Sigmoid colon (tissue), 7 donors: Measurements from ENCODE around the gene RPGRIP1L. TPM values are rescaled to one million over a fixed set of nuclear protein-coding genes. Genes with fewer than 3 reads are reported as not detected.

Experiments used
- DNase-seq: peaks from one replicate; pipeline ENCODE4 v3.0.0-alpha.2; 2019
- H3K27ac ChIP-seq, 4 donors: fragments of 200-600 bp; sonication (generic); one replicate each; pipeline ENCODE4 v1.5.1; 2016 to 2019; ENCODE audit warnings: mild to moderate bottlenecking in 1 of 4
- H3K27me3 ChIP-seq, 3 donors: fragments of 200-600 bp; sonication (generic); one replicate each; pipeline ENCODE4 v1.5.1; 2019; ENCODE audit warnings: mild to moderate bottlenecking in 1 of 3
- H3K36me3 ChIP-seq, 4 donors: fragments of 200-600 bp; sonication (generic); one replicate each; pipeline ENCODE4 v1.5.1; 2016 to 2019
- H3K4me1 ChIP-seq, 4 donors: fragments of 200-600 bp; sonication (generic); one replicate each; pipeline ENCODE4 v1.5.1; 2017 to 2019
- H3K4me3 ChIP-seq, 4 donors: fragments of 200-600 bp; sonication (generic); one replicate each; pipeline ENCODE4 v1.5.1; 2017 to 2019; ENCODE audit warnings: mild to moderate bottlenecking in 2 of 4, moderate library complexity in 1 of 4
- H3K9me3 ChIP-seq, 4 donors: fragments of 200-600 bp in 3 of 4; sonication (generic) in 3 of 4; one replicate each; pipeline versions ENCODE4 v1.5.1 to v1.6.1; 2013 to 2019
- EP300 ChIP-seq, 4 donors: sonication (generic); formaldehyde crosslinking; IDR thresholded peaks; one replicate each; pipeline ENCODE4 v1.6.1; 2017; ENCODE audit warnings: antibody characterized with exemption in 4 of 4
- POLR2A ChIP-seq, 2 donors: fragments of 450-650 bp; IDR thresholded peaks; one replicate each; pipeline ENCODE4 v1.6.1; 2016; ENCODE audit warnings: antibody characterized with exemption in 2 of 2, mild to moderate bottlenecking in 2 of 2, moderate library complexity in 2 of 2
- POLR2AphosphoS5 ChIP-seq, 4 donors: sonication (generic); formaldehyde crosslinking; IDR thresholded peaks; one replicate each; pipeline ENCODE4 v1.6.1; 2017; ENCODE audit warnings: antibody characterized with exemption in 4 of 4
- WGBS, 2 donors: extraction: QIAGEN DNeasy Blood & Tissue Kit; methylation state at CpG; one replicate each; pipeline ENCODE4 v1.1.7; 2013; 5-methylcytosine and 5-hydroxymethylcytosine counted together
- intact Hi-C: fragments of 100-400 bp; cut with DNase I; formaldehyde crosslinking; loops from one replicate; pipeline ENCODE4 v1.15.1; 2023
- polyA plus RNA-seq, 3 donors: library from polyadenylated mRNA; stranded (reverse); fragments of 200-250 nt; gene quantifications; one replicate each; pipeline ENCODE4 v1.2.3, GENCODE V29; 2013
- total RNA-seq, 4 donors: library from RNA; depleted of rRNA; stranded (reverse); fragments of >200 nt; gene quantifications; one replicate each; pipeline ENCODE4 v1.1.0, GENCODE V29; 2016
- TF ChIP-seq, protein P1 (sequence below), 4 experiments: fragments of 450-650 bp in 3 of 4; fragments of 200-600 bp in 1 of 4; IDR thresholded peaks; one replicate each; pipeline ENCODE4 v1.5.1; 2016 to 2019; ENCODE audit warnings: antibody characterized with exemption in 4 of 4, mild to moderate bottlenecking in 3 of 4, moderate library complexity in 2 of 4
- donor health status: healthy with polysubstance abuse.
- donor health status: Bipolar disorder and iron deficiency.
- donor health status: healthy.

The RPGRIP1L gene
- total and polyA plus RNA-seq, 7 donors, result 0.46 to 5.8 (median 3.6) TPM

DNA sequence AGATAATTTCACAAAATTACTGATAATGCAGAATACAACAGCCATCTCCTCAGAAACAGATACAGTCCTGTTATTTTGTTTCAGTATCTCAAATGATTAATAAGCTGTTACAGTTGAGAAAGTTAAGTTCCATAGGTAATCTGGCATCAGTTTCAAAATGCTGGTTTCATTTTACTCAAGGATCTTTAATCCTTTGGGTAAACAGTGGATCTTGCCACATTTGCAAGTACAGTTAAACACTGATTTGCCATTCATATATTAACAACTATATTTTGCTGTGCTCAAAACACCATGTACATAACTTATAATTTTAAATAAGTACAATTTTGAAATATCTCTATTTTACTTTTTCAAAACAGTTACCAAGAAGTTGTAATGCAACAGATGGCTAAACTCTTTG is 31.2 kb downstream of the RPGRIP1L start:
- H3K4me3 ChIP-seq, result no peak overlapping the region
- H3K27ac ChIP-seq, result no peak overlapping the region
- H3K4me1 ChIP-seq, result no peaks in the 10 kb centered on the region
- no peaks in the 10 kb centered on the region for H3K36me3 ChIP-seq
- no peak for DNase-seq
- intact Hi-C loops, result no loop called here
- H3K27me3 ChIP-seq, result no peaks in the 10 kb centered on the region
- H3K9me3 ChIP-seq, result no peaks in the 10 kb centered on the region
- TF ChIP-seq EP300 (IDR thresholded peaks at IDR 0.05), result no peak
- no peak for TF ChIP-seq POLR2A (IDR thresholded peaks at IDR 0.05)
- TF ChIP-seq, protein P1, sequence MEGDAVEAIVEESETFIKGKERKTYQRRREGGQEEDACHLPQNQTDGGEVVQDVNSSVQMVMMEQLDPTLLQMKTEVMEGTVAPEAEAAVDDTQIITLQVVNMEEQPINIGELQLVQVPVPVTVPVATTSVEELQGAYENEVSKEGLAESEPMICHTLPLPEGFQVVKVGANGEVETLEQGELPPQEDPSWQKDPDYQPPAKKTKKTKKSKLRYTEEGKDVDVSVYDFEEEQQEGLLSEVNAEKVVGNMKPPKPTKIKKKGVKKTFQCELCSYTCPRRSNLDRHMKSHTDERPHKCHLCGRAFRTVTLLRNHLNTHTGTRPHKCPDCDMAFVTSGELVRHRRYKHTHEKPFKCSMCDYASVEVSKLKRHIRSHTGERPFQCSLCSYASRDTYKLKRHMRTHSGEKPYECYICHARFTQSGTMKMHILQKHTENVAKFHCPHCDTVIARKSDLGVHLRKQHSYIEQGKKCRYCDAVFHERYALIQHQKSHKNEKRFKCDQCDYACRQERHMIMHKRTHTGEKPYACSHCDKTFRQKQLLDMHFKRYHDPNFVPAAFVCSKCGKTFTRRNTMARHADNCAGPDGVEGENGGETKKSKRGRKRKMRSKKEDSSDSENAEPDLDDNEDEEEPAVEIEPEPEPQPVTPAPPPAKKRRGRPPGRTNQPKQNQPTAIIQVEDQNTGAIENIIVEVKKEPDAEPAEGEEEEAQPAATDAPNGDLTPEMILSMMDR (IDR thresholded peaks at IDR 0.05), result no peak
- no peak for TF ChIP-seq POLR2AphosphoS5 (IDR thresholded peaks at IDR 0.05)

DNA sequence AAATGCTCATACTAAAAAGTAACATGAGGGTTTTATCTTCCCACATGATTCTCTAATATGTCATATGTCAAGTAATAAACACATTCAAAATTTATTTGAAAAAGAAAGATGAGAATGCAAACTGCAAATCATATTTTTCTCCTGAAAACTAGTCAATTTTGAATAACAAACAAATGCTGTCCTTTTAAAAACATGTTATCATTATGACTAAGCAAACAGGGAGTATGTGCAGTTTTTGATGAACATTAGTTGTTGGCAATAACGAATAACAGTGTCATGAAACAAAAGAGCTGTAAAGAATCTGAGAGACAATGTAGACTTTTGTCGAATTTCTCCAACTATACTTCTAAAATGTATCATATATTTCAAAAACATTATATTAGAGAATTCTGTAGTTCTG is 34.8 kb downstream of the RPGRIP1L start:
- intact Hi-C loops, result no loop called here
- DNase-seq, result no peak
- Histone ChIP-seq H3K4me1 (no peaks in the 10 kb centered on the region), H3K27me3 (no peaks in the 10 kb centered on the region), H3K27ac (no peak overlapping the region), H3K36me3 (no peaks in the 10 kb centered on the region), H3K9me3 (no peaks in the 10 kb centered on the region), H3K4me3 (no peak overlapping the region)
- TF ChIP-seq, protein P1 (IDR thresholded peaks at IDR 0.05), result no peak
- TF ChIP-seq POLR2AphosphoS5 (IDR thresholded peaks at IDR 0.05) (no peak), EP300 (IDR thresholded peaks at IDR 0.05) (no peak), POLR2A (IDR thresholded peaks at IDR 0.05) (no peak)
- WGBS, 2 donors, result 93% methylated on average over 2 of the region's 2 CpGs

- intact Hi-C loops, result no loop called here
These were observed 36.8 kb downstream of the RPGRIP1L start for GRCh38 chr16:53666786-53667415.

GRCh38 chr16:53664724-53665345 is 38.8 kb downstream of the RPGRIP1L start:
- Histone ChIP-seq H3K27me3 (no peaks in the 10 kb centered on the region), H3K27ac (no peak overlapping the region), H3K4me3 (no peak overlapping the region), H3K36me3 (no peaks in the 10 kb centered on the region), H3K9me3 (no peaks in the 10 kb centered on the region), H3K4me1 (no peaks in the 10 kb centered on the region)
- intact Hi-C loops, result no loop called here
- DNase-seq, result no peak
- WGBS, 2 donors, result 66 to 72% methylated on average over 7 of the region's 7 CpGs
- TF ChIP-seq, protein P1 (IDR thresholded peaks at IDR 0.05), result no peak
- no peak for TF ChIP-seq POLR2A (IDR thresholded peaks at IDR 0.05)
- no peak for TF ChIP-seq POLR2AphosphoS5 (IDR thresholded peaks at IDR 0.05)
- TF ChIP-seq EP300 (IDR thresholded peaks at IDR 0.05), result no peak

More at GRCh38 chr16:53666786-53667415, 36.8 kb downstream of the RPGRIP1L start:
- TF ChIP-seq, protein P1 (IDR thresholded peaks at IDR 0.05), result no peak
- TF ChIP-seq POLR2A (IDR thresholded peaks at IDR 0.05) (no peak), EP300 (IDR thresholded peaks at IDR 0.05) (no peak), POLR2AphosphoS5 (IDR thresholded peaks at IDR 0.05) (no peak)
- H3K9me3 ChIP-seq, result no peaks in the 10 kb centered on the region
- WGBS, 2 donors, result 92 to 96% methylated on average over 3 of the region's 3 CpGs
- no peak overlapping the region for H3K4me3 ChIP-seq
- H3K27me3 ChIP-seq, result no peaks in the 10 kb centered on the region
- DNase-seq, result no peak
- no peaks in the 10 kb centered on the region for H3K4me1 ChIP-seq
- no peak overlapping the region for H3K27ac ChIP-seq
- H3K36me3 ChIP-seq, result no peaks in the 10 kb centered on the region
